GF-D8 (cell line): ENCODE measurements around the gene SEC14L5.
"Not testable (repeated sequence)": the region's sequence is repeated elsewhere in the genome, so short reads cannot be mapped to it uniquely, and the experiment has no call there.

ENCODE experiments used
- DNase-seq: peaks from one replicate; lab custom pipeline; 2025; lab: John Stamatoyannopoulos, UW

Gene SEC14L5

DNA sequence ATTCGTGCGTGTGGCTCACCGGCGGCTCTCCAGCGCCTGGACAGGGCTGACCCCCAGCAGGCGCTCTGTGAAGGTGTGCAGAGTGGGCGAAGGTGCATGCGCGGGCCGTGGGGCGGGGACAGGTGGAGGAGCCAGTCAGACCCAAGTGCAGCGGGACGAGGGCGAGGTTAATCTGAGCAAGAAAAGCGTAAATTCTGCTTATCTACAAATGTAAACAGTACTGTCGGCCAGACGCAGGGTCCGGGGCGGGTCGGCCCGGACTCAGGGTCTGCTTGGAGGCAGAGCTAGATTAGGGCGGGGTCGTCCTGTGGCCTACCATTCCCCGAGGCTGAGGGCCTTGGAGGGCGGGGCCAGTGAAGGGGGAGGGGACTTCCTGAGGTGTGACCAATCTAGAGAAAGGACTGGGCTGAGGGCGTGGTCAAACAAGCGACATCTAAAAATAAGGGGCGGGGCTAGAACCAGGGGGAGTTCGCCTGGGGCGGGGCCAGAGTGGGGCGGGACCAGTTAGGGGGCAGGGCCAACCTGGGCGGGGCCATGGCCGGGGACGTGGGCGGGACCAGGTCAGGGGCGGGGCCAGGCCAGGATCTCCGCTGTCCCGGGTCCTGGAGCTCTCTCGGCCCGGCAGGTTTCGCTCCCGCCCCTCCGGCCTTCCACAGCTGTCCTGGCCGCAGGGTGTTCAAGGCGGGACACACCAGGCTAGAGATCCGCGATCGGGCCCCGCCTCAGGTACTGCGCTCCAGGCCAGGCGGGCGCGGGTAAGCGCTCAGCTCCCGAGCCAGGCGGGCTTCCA lies at the start of gene SEC14L5:
Gene SEC14L5, plus strand, starts transcription at position 611 of the 790 bp plus-strand sequence. CDS start 994 bp downstream, outside the sequence.
- DNase-seq = peak; percentile 76

DNA sequence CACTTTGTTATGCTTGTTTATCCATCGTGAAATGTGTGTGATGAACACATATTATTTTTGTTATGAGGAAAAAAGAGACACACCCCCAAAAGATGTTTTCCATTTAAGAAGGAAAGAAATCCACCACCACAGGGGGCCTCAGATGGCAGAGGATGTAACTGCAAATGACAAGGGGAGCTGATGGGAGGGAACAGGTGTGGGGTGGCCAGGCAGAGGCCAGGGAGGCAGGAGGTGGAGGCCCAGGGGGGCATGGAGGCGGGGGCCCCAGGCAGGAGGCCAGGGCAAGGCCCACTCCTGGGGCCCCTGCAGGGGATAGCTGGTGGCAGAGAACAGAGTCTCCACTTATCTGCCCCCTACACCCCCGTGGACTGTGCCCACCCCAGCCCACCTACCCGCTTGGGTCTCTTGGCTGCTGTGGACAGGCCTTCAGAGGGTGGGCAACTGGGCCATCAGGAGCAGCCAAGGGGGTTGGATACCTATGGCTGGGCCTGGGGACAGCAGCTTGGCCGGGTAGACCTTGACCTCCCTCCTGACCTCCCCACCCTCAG lies 49.2 kb upstream of the SEC14L5 start:
- no peak for DNase-seq

GRCh38 chr16:4909825-4910224 lies 48.3 kb upstream of the SEC14L5 start:
- no peak for DNase-seq

DNA sequence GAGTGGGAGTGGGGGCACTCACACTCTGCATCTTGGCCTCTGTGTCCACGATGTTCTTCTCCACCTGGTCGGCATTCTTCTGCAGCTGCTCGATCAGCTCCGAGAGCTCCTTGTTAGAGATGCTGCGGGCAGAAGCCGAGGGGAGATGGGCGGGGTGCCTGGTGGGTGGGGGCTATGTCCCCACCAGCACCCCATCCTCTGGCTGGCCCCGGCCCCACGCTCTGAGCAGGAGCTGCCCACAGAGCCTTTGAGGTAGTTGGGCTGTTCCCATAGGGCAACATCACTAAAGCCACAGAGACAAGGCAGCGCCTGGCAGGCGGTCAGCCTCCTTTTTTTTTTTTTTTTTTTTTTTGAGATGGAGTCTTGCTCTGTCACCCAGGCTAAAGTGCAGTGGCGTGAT lies 47.3 kb upstream of the SEC14L5 start:
- no peak for DNase-seq

- no peak for DNase-seq
These were observed 46.2 kb upstream of the SEC14L5 start for GRCh38 chr16:4911970-4912386.

DNA sequence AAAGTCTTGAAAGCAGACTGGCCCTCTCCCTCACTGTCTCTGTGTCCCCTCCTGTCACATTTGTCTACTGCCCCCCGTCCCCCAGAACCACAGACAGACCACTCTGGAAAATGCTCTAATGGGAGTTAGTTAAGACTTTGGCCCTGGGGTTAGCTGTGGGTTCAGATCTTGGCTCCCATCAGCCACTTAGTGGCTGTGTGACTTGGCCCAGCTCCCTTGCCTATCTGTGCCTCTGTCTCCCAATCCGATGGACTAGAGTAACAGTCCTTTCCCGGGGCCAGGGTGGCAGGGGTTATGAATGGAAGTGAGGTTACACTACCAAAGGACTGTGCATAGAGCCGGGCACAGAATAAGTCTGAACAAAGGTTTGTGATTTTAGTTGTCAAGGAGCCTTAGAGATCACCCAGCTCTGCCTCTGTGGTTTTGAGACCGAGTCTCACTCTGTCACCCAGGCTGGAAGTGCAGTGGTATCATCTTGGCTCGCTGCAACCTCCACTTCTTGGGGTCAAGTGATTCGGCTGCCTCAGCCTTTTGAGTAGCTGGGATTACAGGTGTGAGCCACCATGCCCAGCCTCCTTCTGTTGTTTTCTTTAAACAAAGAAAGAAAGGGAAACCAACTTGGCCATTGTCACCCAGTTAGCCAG lies 44.9 kb upstream of the SEC14L5 start:
- no peak for DNase-seq

DNA sequence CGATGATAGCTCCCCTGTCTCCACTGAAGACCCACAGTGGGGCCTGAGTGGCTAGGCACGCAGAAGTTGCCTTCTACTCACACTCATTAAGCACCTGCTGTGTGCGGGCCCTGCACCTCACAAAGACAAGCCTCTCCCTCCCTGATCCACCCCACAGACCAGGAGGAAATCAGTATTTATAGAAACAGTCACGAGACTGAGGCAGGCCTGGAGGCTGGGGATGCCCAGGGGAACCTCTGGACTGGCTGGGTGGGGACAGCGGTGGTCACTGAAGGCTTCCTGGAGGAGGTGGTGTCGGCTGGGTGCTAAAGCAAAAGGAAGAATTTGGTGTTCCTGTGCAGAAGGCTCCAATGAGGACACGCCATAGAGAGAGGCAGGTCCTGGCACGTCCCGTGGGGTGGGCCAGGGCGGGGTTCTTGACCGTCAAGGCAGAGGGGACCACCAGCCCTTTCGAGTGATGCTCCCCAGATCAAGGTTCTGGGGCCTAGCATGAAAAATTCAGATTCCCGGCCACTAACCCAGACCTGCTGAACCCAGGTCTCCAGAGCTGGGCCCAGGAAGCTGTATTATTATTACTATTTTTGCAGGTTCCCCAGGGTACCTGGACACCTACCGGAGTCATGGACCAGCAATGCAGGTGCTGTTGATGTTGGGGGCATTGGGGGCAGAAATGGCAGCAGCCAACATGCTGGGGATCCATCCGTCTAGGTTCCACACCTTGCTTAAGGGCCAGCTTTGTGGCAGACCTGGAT lies 44.2 kb upstream of the SEC14L5 start:
- DNase-seq = no peak

GRCh38 chr16:4914528-4915225 lies 43.5 kb upstream of the SEC14L5 start:
- no peak for DNase-seq

DNA sequence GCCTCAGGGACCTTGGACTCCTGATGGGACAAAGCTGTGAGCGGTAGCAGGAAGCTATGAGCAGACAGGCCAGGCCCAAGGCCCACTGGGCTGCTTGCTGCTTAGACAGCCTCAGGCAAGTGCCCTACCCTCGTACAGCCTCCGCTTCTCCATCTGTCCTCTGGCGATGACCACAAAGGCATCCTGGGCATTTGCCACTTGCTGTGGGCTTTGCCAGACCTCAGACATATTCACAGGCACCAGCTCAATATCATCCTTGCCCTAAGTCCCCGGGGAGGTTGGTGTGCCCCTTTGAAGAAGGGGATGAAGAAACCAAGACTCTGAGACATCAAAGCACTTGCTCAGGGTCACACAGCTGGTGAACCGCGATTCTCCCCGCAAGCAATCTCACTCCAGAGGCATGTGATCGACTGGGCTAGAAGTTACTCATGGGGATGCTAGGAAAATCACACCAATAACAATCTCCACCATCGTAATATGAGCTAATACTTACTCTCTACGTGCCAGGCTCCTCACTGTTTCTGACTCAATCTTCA lies 42.8 kb upstream of the SEC14L5 start:
- DNase-seq = no peak

- DNase-seq = no peak
These were observed 41.0 kb upstream of the SEC14L5 start for GRCh38 chr16:4917117-4917516.

GRCh38 chr16:4918781-4919251 lies 39.3 kb upstream of the SEC14L5 start:
- no peak for DNase-seq

GRCh38 chr16:4920826-4921225 lies 37.3 kb upstream of the SEC14L5 start:
- DNase-seq = no peak

- no peak for DNase-seq
These were observed 35.3 kb upstream of the SEC14L5 start for GRCh38 chr16:4922721-4923342.

DNA sequence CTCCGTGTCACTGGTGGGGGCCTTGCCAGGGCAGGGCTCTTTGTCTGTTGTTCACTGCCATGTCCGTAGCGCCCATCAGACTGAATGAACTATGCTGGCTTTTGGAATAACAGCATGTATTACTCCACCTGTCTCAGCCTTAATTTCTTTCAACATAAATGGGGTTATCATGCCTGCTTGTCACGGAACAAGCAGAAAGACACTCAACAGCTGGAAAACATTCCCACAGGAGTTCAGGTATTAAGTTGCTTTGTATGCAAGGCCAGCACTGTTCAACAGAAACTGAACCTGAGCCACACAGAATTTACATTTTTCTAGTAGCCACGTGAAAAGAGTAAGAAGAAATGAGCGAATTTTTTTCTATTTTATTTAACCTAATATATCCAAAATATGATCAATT lies 34.3 kb upstream of the SEC14L5 start:
- no peak for DNase-seq

- no peak for DNase-seq
These were observed 33.4 kb upstream of the SEC14L5 start for GRCh38 chr16:4924593-4925292.

- no peak for DNase-seq
These were observed 32.9 kb upstream of the SEC14L5 start for GRCh38 chr16:4925293-4925607.

DNA sequence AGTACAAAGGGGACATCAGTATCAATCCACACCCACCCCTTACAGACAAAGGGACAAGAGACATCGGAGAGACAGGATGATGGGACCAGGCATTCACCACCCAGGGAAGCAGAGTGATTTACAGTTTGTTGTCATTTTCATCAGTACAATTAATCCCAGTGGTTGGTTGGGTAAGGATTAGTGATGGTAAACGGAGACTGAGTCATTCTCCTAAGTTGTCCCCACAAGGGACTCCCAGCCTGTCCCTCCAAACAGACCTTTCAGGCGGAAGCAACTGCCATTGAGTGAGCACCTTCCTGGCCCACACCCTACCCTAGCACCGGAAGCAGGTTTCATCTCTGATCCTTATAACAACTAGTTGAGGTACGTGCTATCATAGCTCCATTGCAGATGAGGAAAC lies 32.3 kb upstream of the SEC14L5 start:
- DNase-seq = no peak

GRCh38 chr16:4926928-4927327 lies 31.2 kb upstream of the SEC14L5 start:
- DNase-seq = no peak

DNA sequence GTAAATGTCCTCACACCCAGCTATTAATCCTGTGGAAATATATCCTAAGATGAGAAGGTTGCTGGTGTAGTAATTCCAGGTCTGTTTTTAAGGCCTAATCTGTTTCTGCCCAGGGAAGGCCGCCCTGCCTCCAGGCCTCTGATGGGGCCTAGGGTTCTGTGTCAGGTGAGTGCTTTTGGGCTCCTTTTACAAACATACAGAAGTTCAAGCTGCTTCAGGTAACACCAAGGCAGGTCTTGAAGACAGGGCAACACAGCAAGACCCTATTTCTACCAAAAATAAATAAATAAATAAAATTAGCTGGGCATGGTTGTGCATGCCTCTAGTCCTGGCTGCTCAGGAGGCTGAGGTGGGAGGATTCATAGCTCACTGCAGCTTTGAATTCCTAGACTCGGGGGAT lies 30.5 kb upstream of the SEC14L5 start:
- no peak for DNase-seq

DNA sequence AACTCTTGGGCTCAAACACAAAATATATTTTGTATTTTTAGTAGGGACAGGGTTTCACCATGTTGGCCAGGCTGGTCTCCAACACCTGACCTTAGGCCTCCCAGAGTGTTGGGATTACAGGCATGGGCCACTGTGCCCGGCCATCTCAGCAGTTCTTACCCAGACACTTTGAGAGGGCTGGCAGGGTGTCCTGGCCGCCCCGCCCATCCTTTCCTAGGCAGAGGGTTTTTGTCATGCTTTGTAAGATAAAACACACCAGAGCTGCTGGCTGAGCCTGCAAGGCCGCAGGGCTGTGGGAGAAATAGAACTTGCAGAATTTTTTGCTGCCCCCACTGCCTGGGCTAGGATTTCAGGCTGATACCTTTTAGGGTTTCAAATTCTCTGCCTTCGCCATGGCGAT lies 29.9 kb upstream of the SEC14L5 start:
- DNase-seq = no peak

GRCh38 chr16:4929619-4930018 lies 28.5 kb upstream of the SEC14L5 start:
- not testable (repeated sequence) for DNase-seq
